OCI-LY3 (cell line): ENCODE measurements around the gene SPATS1.

Source experiments
- H2AFZ ChIP-seq: fragments of 200-600, 300-600 bp; shearing (Covaris generic); 2 replicates; pipeline ENCODE4 v1.6.0; 2014; ENCODE audit warnings: antibody characterized with exemption, low read depth, low read length
- H3K27ac ChIP-seq: fragments of 200-600, 300-600 bp; sonication (generic); 2 replicates; pipeline ENCODE4 v1.5.1; 2014; ENCODE audit warnings: mild to moderate bottlenecking, low read length, moderate library complexity, mixed read lengths
- H3K27me3 ChIP-seq: fragments of 200-600, 300-600 bp; sonication (generic); 2 replicates; pipeline ENCODE4 v1.6.1; 2014; ENCODE audit warnings: low read depth, low read length, mixed read lengths
- H3K36me3 ChIP-seq: fragments of 200-600, 300-600 bp; sonication (generic); replicated peaks from 2 replicates; pipeline ENCODE3; 2014; ENCODE audit warnings: low read depth, low read length, mixed read lengths
- H3K4me1 ChIP-seq: fragments of 300-600, 200-600 bp; sonication (generic); 2 replicates; pipeline ENCODE4 v1.6.1; 2014; ENCODE audit warnings: low read length, mixed read lengths
- H3K4me2 ChIP-seq: fragments of 200-600, 300-600 bp; sonication (generic); 2 replicates; pipeline ENCODE4 v1.6.1; 2014; ENCODE audit warnings: low read length, mixed read lengths
- H3K4me3 ChIP-seq: fragments of 300-600, 200-600 bp; sonication (generic); 2 replicates; pipeline ENCODE4 v1.5.1; 2014; ENCODE audit warnings: antibody characterized with exemption, mild to moderate bottlenecking, low read length, moderate library complexity
- H3K79me2 ChIP-seq: fragments of 300-600, 200-600 bp; shearing (Covaris generic); 2 replicates; pipeline ENCODE4 v1.6.1; 2014; ENCODE audit warnings: mild to moderate bottlenecking, low read length, mixed read lengths
- H3K9ac ChIP-seq: fragments of 300-600, 200-600 bp; shearing (Covaris generic); 2 replicates; pipeline ENCODE4 v1.6.0; 2014; ENCODE audit warnings: mild to moderate bottlenecking, low read length, moderate library complexity
- H3K9me3 ChIP-seq: fragments of 200-600, 300-600 bp; shearing (Covaris generic); 2 replicates; pipeline ENCODE4 v1.6.1; 2014; ENCODE audit warnings: low read length, mixed read lengths; ENCODE audit not compliant: insufficient read depth
- H4K20me1 ChIP-seq: fragments of 200-600, 300-600 bp; sonication (generic); 2 replicates; pipeline ENCODE4 v1.6.1; 2016; ENCODE audit warnings: low read length, mixed read lengths; ENCODE audit not compliant: insufficient read depth
- EZH2phosphoT487 ChIP-seq: fragments of 200-600 bp; shearing (Covaris generic); IDR thresholded peaks from 2 replicates; pipeline ENCODE4 v1.6.1; 2018; ENCODE audit warnings: antibody characterized with exemption, mixed run types, low read depth
- TF ChIP-seq, protein P1 (sequence below): fragments of 200-600, 300-600 bp; sonication (generic); IDR thresholded peaks from 2 replicates; pipeline ENCODE4 v1.5.1; 2014; ENCODE audit warnings: antibody characterized with exemption, low read length, low read depth

The SPATS1 gene

GRCh38 chr6:44363377-44363926, 21.0 kb downstream of the SPATS1 start:
- H3K79me2 ChIP-seq, result no peaks in the 10 kb centered on the region
- H3K36me3 ChIP-seq, result no peaks in the 10 kb centered on the region
- no peaks in the 10 kb centered on the region for H4K20me1 ChIP-seq
- H3K9ac ChIP-seq, result no peak overlapping the region
- no peaks in the 10 kb centered on the region for H3K9me3 ChIP-seq
- TF ChIP-seq, protein P1, sequence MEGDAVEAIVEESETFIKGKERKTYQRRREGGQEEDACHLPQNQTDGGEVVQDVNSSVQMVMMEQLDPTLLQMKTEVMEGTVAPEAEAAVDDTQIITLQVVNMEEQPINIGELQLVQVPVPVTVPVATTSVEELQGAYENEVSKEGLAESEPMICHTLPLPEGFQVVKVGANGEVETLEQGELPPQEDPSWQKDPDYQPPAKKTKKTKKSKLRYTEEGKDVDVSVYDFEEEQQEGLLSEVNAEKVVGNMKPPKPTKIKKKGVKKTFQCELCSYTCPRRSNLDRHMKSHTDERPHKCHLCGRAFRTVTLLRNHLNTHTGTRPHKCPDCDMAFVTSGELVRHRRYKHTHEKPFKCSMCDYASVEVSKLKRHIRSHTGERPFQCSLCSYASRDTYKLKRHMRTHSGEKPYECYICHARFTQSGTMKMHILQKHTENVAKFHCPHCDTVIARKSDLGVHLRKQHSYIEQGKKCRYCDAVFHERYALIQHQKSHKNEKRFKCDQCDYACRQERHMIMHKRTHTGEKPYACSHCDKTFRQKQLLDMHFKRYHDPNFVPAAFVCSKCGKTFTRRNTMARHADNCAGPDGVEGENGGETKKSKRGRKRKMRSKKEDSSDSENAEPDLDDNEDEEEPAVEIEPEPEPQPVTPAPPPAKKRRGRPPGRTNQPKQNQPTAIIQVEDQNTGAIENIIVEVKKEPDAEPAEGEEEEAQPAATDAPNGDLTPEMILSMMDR, result no peak
- no peak for TF ChIP-seq EZH2phosphoT487
- H3K4me2 ChIP-seq, result no peak overlapping the region
- no peak overlapping the region for H3K27ac ChIP-seq
- H2AFZ ChIP-seq, result no peak overlapping the region
- H3K4me1 ChIP-seq, result no peaks in the 10 kb centered on the region
- peaks cover 30% of the 10 kb centered on the region for H3K27me3 ChIP-seq
- H3K4me3 ChIP-seq, result no peak overlapping the region

DNA sequence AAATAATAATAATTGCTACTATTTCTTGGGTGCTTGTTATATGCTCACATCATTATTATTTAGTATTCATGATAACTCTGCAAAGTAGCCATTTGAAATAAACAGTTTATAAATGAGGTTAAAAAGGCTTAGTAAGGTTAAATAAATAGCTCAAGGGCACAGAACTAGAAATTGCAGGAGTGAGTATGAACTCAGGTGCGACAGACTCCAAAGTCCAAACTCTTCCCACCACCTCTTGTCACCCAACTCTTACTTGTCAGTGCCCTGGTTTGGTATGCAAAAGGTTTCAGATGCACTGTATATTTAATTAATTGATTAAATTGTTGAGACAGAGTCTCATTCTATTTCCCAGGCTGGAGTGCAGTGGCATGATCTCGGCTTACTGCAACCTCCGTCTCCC, 24.3 kb downstream of the SPATS1 start:
- H3K27ac ChIP-seq, result no peak overlapping the region
- H3K9me3 ChIP-seq, result no peaks in the 10 kb centered on the region
- no peaks in the 10 kb centered on the region for H3K79me2 ChIP-seq
- H3K36me3 ChIP-seq, result no peaks in the 10 kb centered on the region
- no peak for TF ChIP-seq EZH2phosphoT487
- TF ChIP-seq, protein P1, result no peak
- H3K4me3 ChIP-seq, result no peak overlapping the region
- no peaks in the 10 kb centered on the region for H4K20me1 ChIP-seq
- no peak overlapping the region for H2AFZ ChIP-seq
- H3K4me1 ChIP-seq, result no peaks in the 10 kb centered on the region
- no peak overlapping the region for H3K4me2 ChIP-seq
- H3K27me3 ChIP-seq, result peaks cover 19% of the 10 kb centered on the region
- no peak overlapping the region for H3K9ac ChIP-seq

DNA sequence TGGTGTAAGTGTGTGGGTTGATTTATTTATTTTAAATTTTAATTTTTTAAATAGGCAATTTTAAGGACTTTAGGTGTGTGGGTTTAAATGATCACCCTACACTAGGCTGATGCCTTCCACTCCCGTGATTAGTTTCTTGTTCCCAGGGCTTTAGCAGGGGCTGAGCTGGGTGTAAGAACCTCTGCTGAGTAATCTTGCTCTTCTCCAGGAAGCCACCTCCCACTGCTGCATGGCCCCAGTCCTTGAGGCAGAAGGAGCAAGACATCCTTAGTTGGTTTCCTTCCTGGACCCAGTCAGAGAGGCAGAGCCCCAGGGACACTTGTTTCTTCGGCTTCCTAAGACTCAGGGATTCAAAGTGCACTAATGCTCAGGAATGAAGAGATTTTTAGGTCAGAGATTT, 25.2 kb downstream of the SPATS1 start:
- no peak overlapping the region for H2AFZ ChIP-seq
- H3K9ac ChIP-seq, result no peak overlapping the region
- no peaks in the 10 kb centered on the region for H3K4me1 ChIP-seq
- no peaks in the 10 kb centered on the region for H4K20me1 ChIP-seq
- no peak for TF ChIP-seq EZH2phosphoT487
- TF ChIP-seq, protein P1, result no peak
- H3K9me3 ChIP-seq, result no peaks in the 10 kb centered on the region
- H3K36me3 ChIP-seq, result no peaks in the 10 kb centered on the region
- peaks cover 17% of the 10 kb centered on the region for H3K27me3 ChIP-seq
- no peak overlapping the region for H3K4me2 ChIP-seq
- H3K27ac ChIP-seq, result no peak overlapping the region
- H3K79me2 ChIP-seq, result no peaks in the 10 kb centered on the region
- H3K4me3 ChIP-seq, result no peak overlapping the region

DNA sequence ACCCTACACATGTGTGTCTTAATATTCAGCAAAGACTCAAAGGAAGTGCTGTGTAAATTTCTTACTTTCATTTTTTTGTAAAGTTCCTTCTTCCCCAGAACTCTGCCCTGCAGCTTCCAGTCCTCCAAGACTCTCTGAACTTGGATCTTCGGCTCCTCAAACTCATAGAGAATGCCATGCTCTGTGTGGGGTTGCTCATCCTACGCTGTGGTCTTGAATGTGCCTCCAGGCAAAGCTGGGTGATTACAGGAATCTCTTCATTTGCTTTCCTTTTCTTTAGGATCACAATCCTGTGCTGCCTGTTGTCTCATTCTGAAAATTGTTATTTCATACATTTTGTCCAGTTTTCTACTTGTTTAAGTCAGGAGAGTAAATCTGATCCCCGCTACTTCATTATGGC, 30.6 kb downstream of the SPATS1 start:
- no peak for TF ChIP-seq EZH2phosphoT487
- Histone ChIP-seq H3K27me3 (peaks cover 15% of the 10 kb centered on the region), H3K27ac (no peak overlapping the region), H3K4me2 (no peak overlapping the region), H3K9me3 (no peaks in the 10 kb centered on the region), H3K36me3 (no peaks in the 10 kb centered on the region), H3K4me1 (no peaks in the 10 kb centered on the region), H4K20me1 (no peaks in the 10 kb centered on the region), H3K9ac (no peak overlapping the region), H3K4me3 (no peak overlapping the region), H3K79me2 (no peaks in the 10 kb centered on the region), H2AFZ (no peak overlapping the region)

GRCh38 chr6:44373787-44374186, 31.3 kb downstream of the SPATS1 start:
- H4K20me1 ChIP-seq, result no peaks in the 10 kb centered on the region
- no peaks in the 10 kb centered on the region for H3K4me1 ChIP-seq
- no peak overlapping the region for H2AFZ ChIP-seq
- H3K36me3 ChIP-seq, result no peaks in the 10 kb centered on the region
- no peaks in the 10 kb centered on the region for H3K9me3 ChIP-seq
- TF ChIP-seq EZH2phosphoT487, result no peak
- TF ChIP-seq, protein P1, result no peak
- H3K4me3 ChIP-seq, result no peak overlapping the region
- H3K9ac ChIP-seq, result no peak overlapping the region
- H3K79me2 ChIP-seq, result no peaks in the 10 kb centered on the region
- no peak overlapping the region for H3K27ac ChIP-seq
- no peak overlapping the region for H3K4me2 ChIP-seq
- H3K27me3 ChIP-seq, result peaks cover 11% of the 10 kb centered on the region; the same call in 1 of the 2 replicates
